Measurements from ENCODE around the gene SLC25A30.
"Not testable (repeated sequence)": the region's sequence is repeated elsewhere in the genome, so short reads cannot be mapped to it uniquely, and the experiment has no call there.

SLC25A30 gene

DNA sequence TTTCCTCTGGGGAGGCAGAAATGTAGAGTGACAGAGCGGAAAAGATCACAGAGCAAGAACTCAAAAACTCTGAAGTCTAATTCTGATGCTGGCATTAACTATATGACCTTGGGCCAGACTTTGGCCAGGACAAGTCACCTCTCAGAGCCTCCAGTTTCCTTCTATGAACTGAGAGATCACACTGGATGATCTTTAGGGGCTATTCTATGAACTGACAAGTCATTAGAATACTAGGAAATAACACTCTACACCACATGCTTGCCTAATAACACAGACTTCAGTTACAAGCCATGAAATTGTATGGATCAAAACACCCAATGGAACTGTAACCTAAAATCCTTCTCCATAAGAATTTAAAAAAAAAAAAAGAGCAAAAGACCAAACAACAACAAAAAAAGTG lies 16.9 kb downstream of the SLC25A30 start:
- DNase-seq: no peak
- in situ Hi-C loops (cut with HindIII; ENCODE audit: low pct_ligation_motif_present, low pct_unique_long_range_greater_than_20kb, low sequenced_read_pairs): no loop called here

DNA sequence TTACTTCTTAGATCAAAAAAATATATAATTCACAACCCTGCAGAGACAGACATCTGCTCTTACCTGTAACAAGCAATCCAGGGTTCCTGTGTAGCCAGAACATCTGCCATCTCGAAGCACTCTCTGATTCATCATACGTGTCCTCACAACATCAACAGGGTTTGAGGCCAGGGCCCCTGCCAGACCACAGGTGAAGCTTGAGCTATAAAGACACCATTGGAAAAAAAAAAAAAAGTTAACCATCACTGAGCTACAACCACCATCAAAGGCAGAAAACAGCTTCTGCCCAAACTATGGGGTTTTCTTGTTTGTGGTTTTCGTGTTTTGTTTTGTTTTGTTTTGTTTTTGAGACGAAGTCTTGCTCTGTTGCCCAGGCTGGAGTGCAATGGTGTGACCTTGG lies 19.3 kb downstream of the SLC25A30 start:
- in situ Hi-C loops (cut with HindIII; ENCODE audit: low pct_ligation_motif_present, low pct_unique_long_range_greater_than_20kb, low sequenced_read_pairs): no loop called here
- no peak for DNase-seq

DNA sequence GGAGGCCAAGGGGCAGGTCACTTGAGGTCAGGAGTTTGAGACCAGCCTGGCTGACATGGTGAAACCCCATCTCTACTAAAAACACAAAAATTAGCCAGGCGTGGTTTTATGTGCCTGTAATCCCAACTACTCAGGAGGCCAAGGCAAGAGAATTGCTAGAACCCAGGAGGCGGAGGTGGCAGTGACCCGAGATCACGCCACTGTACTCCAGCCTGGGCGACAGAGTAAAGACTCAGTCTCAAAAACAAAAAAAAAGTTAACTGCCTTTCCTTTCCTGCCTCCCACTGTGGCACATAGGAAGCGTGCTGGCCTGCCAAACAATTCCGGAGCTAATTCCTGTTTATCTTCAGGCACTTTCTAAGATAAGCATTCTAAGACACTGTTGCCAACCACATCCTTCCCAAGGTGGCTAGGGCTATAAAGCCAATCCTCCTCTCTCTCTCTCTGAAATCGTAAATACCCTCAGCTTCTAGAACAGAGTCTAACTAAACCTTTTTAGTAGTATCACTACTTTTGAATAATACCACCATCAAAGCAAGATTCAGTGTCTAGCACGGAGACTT lies 21.6 kb downstream of the SLC25A30 start:
- no peak for DNase-seq
- in situ Hi-C loops (cut with HindIII; ENCODE audit: low pct_ligation_motif_present, low pct_unique_long_range_greater_than_20kb, low sequenced_read_pairs): no loop called here

DNA sequence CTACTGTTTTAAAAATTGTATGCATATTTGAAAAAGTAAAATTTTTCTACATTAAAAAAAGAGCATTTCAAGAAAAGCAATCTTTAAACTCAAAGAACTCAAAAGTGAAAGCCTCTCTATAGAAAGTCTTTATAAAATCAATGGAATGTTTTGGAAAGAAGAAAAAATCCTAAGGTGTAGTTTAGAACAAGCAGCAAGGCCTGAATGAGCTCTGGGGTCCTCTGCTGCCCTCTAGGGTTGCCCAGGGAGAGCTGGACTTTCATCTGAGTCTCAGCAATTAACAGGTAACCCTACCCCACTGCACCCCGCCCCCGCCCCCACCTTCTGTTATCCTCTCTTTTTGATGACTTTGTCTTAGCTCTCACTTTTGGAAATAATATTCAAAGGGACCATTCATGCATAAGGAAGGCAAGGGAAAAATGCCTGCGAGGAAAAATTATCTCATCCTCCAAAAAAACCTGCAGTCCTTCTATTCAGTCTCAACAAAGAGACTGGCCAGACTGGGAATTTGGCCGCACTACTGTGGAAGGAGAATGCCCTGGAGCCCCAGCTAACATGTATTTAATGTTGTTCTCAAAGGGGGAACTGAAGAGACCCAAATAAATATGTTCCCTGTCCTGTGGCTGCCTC lies 24.1 kb downstream of the SLC25A30 start:
- peak; percentile 60 for DNase-seq
- in situ Hi-C loops (cut with HindIII; ENCODE audit: low pct_ligation_motif_present, low pct_unique_long_range_greater_than_20kb, low sequenced_read_pairs): no loop called here

DNA sequence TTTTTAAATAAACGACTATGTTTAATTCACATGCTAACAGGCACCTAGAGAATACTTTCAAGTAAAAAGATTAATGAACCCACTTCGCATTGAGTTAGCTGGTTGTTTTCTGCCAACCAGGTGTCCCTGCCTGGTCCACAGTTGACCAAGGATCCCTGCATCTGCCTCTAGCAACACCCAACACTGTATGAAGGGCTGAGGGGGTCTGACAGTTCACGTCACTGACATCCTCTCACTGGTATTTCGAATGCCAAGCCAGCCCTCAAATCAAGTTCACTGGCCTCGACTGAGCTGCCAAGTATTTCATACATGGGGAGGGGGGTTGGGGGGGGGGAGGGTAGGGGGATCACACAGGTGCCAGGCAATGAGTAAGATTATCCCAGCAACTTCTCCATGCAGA lies 25.4 kb downstream of the SLC25A30 start:
- in situ Hi-C loops (cut with HindIII; ENCODE audit: low pct_ligation_motif_present, low pct_unique_long_range_greater_than_20kb, low sequenced_read_pairs): no loop called here

DNA sequence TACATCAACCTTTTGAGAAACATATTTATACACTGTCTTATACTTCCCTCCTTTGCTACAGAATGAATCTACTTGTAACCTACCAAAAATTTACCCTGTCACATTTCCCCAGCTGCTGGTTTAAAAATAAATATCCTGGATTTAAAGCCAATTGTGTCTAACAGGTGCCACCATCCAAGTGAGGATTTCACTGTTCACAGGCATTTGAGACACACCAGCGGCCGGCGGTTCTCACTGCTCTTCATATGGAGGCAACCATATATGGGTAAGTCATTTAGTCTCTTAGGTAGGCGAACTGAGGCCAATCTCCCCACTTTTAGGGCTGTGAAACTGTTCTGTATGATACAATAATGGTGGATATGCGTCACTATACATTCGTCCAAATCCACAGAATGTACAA lies 26.2 kb downstream of the SLC25A30 start:
- in situ Hi-C loops (cut with HindIII; ENCODE audit: low pct_ligation_motif_present, low pct_unique_long_range_greater_than_20kb, low sequenced_read_pairs): no loop called here
- DNase-seq: no peak

More for the DNA sequence above, 25.4 kb downstream of the SLC25A30 start:
- DNase-seq: no peak

DNA sequence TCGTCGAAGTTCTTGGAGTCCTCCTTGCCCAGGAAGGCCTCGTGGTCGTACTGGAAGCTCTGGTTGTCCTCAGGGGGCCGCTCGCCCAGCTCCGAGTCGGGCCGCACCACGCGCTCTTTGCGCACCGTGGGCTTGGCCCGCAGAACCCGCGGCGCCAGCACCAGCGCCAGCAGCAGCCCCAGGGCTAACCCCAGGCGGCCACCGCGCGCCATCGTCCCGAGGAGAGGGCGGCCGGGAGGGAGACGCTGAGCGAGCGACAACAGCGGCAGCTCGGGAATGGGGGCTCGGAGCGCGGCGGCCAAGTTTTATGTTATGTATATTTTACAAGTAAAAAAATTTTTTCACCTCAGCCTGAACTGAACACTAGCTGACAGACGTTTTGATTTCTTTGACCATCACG lies 27.0 kb downstream of the SLC25A30 start:
- DNase-seq; in situ Hi-C loops (cut with HindIII; ENCODE audit: low pct_ligation_motif_present, low pct_unique_long_range_greater_than_20kb, low sequenced_read_pairs): not testable (repeated sequence)

DNA sequence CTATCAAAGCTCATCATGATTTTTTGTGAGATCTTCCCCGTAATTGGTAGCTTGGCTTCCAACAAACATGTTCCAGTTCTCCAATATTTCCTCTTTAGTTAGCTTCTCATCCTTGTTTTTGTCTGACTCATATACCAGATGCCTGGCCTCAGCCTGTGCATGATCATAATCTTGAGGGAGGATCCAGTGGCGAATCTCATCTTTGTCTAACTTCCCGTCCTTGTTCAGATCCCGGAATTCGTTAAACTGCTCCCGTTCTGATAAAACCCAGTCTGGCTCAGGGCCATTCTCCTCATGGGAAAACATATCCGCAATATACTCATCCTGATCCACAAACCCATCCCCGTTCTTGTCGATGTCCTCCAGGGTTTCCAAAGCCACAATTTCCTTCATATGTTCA lies 27.8 kb downstream of the SLC25A30 start:
- DNase-seq; in situ Hi-C loops (cut with HindIII; ENCODE audit: low pct_ligation_motif_present, low pct_unique_long_range_greater_than_20kb, low sequenced_read_pairs): not testable (repeated sequence)

DNA sequence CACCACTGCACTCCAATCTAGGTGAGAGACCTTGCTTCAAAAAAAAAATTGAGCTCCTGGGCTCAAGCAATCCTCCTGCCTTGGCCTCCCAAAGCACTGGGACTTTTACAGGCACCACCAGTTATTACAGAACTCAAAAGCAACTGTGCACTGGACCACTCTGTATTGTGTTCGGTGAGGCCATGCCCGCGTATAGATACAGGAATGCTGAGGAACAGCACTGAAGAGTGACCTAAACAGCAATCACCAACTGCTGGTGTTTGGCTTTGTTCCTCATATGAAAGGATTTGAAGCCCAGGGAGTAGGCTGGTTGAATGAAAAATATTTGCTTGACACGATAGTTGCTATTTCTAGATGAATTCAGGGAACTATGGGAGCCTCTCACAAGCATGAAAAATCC lies 29.5 kb downstream of the SLC25A30 start:
- DNase-seq: no peak
- in situ Hi-C loops (cut with HindIII; ENCODE audit: low pct_ligation_motif_present, low pct_unique_long_range_greater_than_20kb, low sequenced_read_pairs): no loop called here

DNA sequence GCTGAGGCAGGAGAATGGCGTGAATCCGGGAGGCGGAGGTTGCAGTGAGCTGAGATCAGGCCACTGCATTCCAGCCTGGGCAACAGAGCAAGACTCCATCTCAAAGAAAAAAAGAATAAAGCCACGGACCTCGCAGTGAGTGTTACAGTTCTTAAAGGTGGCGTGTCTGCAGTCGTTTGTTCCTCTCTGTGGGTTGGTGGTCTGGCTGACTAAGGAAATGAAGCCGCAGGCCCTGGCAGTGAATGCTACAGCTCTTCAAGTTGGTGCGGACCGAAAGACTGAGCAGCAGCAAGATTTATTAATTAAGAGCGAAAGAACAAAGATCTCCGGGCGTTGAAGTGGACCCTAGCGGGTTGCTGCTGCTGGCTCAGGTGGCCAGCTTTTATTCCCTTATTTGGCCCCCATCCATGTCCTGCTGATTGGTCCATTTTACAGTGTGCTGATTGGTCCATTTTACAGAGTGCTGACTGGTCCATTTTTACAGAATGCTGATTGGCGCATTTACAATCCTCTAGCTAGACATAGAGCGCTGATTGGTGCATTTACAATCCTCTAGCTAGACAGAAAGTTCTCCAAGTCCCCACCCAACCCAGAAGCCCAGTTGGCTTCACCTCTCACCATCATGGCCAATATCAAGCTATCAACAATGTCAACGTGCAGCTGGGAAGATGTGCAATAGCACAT lies 31.1 kb downstream of the SLC25A30 start:
- in situ Hi-C loops (cut with HindIII; ENCODE audit: low pct_ligation_motif_present, low pct_unique_long_range_greater_than_20kb, low sequenced_read_pairs): not testable (repeated sequence)

DNA sequence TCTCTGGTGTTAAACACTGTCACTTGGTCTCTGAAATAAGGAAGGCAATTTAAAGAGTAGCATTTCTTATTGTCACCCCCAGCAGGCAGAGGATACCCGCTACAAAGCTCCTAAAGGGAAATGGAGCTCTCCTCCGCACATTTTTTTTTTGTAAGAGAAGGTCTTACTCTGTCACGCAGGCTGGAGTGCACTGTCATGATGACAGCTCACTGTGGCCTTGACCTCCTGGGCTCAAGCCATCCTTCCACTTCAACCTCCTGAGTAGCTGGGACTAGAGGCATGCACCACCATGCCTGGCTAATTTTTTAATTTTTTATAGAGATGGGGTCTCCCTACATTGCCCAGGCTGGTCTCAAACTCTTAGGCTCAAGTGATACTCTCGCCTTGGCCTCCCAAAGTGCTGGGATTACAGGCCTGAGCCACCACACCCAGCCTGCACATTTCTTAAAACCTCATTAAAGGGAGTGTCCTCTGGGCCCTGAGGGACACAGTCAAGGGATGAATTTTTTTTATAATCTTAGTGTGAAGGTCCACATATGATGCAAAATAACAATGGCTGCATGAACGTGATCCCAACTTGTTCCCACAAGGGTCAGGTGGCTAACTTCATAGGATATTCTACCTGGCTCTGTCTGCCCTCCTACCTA lies 32.1 kb downstream of the SLC25A30 start:
- in situ Hi-C loops (cut with HindIII; ENCODE audit: low pct_ligation_motif_present, low pct_unique_long_range_greater_than_20kb, low sequenced_read_pairs): no loop called here
- no peak for DNase-seq

More for the DNA sequence above, 31.1 kb downstream of the SLC25A30 start:
- DNase-seq: not testable (repeated sequence)

DNA sequence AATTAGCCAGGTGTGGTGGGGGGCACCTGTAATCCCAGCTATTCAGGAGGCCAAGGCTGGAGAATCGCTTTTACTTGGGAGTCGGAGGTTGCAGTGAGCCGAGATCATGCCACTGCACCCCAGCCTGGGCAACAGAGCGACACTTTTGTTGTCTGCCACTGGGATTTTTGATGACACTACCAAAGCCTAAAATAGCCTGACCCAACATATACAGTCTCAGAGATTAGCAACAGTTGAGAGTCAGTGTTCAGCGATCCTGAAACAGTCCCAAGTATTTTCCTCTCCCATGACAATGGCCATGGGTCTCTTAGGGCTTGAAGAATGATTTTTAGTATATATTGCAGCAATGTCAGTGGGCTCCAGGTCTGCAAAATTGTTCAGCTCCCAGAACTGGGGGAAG lies 32.9 kb downstream of the SLC25A30 start:
- in situ Hi-C loops (cut with HindIII; ENCODE audit: low pct_ligation_motif_present, low pct_unique_long_range_greater_than_20kb, low sequenced_read_pairs): no loop called here

DNA sequence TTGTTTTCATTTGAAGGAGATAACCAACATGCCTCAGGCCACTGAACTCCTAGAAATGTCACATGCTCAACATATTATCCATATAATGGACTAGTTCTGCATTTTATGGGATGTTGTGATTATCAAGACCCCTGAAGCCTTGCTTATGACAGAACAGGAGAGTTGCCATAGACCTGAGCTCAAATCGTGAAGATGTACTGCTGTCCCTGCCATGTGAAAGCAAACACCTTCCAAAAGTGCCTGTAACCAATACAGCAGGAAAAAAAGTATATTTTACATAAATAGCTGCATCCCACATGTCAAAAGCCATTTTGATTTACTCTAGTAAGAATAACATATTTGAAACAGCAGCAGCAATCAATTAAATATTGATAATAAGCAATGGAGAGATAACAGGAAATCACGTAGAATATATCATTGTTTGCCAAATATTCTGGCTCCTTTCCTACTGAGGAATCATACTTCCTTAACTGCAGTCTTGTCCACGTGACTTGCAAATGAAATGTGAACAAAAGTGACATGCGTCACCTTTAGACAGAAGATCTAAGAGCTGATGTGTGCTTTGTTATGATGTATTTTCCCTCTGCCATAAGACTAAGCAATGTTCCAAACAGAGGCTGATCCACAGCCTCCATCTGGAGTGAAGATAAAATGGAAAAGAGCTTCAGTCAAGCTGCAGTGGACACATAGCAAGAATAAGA lies 33.5 kb downstream of the SLC25A30 start:
- DNase-seq: no peak
- in situ Hi-C loops (cut with HindIII; ENCODE audit: low pct_ligation_motif_present, low pct_unique_long_range_greater_than_20kb, low sequenced_read_pairs): no loop called here

More for the DNA sequence above, 32.9 kb downstream of the SLC25A30 start:
- DNase-seq: no peak

DNA sequence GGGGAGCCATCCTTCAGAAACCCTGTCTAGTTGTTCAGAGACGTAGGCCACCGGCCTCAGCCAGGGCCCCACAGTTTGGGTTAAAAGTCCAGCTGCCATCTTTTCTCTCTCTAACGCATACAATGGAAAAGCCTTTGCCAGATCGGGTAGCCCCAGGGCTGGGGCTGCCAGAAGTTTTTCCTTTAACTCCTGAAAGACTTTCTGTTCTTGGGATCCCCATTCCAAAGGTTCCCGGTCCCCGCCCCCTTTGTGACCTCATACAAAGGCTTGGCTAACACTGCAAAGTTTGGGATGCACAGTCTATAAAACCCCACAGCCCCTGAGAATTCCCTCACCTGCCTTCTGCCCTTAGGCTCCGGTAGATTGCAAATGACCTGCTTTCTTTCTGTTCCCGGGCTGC lies 35.4 kb downstream of the SLC25A30 start:
- in situ Hi-C loops (cut with HindIII; ENCODE audit: low pct_ligation_motif_present, low pct_unique_long_range_greater_than_20kb, low sequenced_read_pairs); DNase-seq: not testable (repeated sequence)

DNA sequence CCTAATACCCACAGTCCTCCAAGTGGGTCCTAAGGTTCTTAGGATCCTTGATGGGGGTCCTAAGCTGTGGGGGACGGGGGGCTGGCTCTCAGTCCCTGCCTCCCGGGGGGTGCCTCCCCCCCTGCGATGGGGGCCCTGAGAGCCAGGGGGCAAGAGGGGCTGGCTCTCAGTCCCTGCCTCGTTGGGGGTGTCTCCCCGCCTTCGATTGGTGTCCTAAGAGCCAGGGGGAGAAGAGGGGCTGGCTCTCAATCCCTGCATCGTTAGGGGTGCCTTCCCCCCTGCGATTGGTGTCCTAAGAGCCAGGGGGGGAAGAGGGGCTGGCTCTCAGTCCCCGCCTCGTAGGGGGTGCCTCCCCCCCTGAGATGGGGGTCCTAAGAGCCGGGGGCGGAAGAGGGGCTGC lies 37.0 kb downstream of the SLC25A30 start:
- no peak for DNase-seq
- in situ Hi-C loops (cut with HindIII; ENCODE audit: low pct_ligation_motif_present, low pct_unique_long_range_greater_than_20kb, low sequenced_read_pairs): no loop called here

DNA sequence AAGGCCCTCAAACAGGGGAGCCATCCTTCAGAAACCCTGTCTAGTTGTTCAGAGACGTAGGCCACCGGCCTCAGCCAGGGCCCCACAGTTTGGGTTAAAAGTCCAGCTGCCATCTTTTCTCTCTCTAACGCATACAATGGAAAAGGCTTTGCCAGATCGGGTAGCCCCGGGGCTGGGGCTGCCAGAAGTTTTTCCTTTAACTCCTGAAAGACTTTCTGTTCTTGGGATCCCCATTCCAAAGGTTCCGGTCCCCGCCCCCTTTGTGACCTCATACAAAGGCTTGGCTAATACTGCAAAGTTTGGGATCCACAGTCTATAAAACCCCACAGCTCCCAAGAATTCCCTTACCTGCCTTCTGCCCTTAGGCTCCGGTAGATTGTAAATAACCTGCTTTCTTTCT lies 37.5 kb downstream of the SLC25A30 start:
- in situ Hi-C loops (cut with HindIII; ENCODE audit: low pct_ligation_motif_present, low pct_unique_long_range_greater_than_20kb, low sequenced_read_pairs); DNase-seq: not testable (repeated sequence)

DNA sequence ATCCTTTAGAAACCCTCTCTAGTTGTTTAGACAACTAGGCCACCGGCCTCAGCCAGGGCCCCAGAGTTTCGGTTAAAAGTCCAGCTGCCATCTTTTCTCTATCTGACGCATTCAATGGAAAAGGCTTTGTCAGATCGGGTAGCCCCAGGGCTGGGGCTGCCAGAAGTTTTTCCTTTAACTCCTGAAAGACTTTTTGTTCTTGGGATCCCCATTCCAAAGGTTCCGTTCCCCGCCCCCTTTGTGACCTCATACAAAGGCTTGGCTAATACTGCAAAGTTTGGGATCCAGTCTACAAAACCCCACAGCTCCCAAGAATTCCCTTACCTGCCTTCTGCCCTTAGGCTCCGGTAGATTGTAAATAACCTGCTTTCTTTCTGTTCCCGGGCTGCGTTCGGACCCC lies 38.7 kb downstream of the SLC25A30 start:
- DNase-seq; in situ Hi-C loops (cut with HindIII; ENCODE audit: low pct_ligation_motif_present, low pct_unique_long_range_greater_than_20kb, low sequenced_read_pairs): not testable (repeated sequence)

DNA sequence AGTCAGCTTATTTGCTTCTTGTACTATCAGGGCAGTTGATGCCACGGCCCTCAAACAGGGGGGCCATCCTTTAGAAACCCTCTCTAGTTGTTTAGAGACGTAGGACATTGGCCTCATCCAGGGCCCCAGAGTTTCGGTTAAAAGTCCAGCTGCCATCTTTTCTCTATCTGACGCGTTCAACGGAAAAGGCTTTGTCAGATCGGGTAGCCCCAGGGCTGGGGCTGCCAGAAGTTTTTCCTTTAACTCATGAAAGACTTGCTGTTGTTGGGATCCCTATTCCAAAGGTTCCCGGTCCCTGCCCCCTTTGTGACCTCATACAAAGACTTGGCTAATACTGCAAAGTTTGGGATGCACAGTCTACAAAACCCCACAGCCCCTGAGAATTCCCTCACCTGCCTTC lies 39.4 kb downstream of the SLC25A30 start:
- DNase-seq; in situ Hi-C loops (cut with HindIII; ENCODE audit: low pct_ligation_motif_present, low pct_unique_long_range_greater_than_20kb, low sequenced_read_pairs): not testable (repeated sequence)

DNA sequence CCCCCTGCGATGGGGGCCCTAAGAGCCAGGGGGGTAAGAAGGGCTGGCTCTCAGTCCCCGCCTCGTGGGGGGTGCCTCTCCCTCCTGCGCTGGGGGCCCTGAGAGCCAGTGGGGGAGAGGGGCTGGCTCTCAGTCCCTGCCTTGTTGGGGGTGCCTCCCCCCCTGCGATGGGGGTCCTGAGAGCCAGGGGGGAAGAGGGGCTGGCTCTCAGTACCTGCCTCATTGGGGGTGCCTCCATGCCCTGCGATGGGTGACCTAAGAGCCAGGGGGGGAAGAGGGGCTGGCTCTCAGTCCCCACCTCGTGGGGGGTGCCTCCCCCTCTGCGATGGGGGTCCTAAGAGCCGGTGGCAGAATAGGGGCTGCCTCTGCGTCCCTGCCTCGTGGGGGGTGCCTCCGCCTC lies 40.9 kb downstream of the SLC25A30 start:
- DNase-seq; in situ Hi-C loops (cut with HindIII; ENCODE audit: low pct_ligation_motif_present, low pct_unique_long_range_greater_than_20kb, low sequenced_read_pairs): not testable (repeated sequence)

All from ACHN (cell line).